Raji (cell line): ENCODE measurements around the gene HLA-DQB1.

Experiments
- POLR2A ChIP-seq: IDR thresholded peaks from 2 replicates; pipeline ENCODE4 v1.6.1; 2011; ENCODE audit warnings: low read depth, low read length, control low read depth; ENCODE audit not compliant: insufficient read depth

Gene HLA-DQB1

DNA sequence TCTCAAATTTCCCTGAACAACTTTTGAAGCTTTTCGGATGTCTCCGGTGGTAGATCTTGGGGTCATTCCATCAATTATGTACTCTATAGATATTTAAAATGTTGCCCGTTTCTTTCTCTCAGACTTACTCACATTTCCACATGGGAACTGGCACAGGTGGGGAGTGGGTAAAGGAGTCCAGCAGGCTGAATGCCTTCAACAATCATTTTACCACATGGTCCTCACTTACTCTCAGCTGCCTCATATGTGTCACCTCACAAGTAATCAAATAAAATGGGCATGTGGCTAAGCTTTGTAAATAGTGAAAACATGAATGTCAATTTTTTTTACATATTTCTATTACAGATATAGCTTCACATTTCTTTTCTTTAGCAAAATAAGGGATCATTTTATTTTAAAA is 28.6 kb downstream of the HLA-DQB1 start:
- TF ChIP-seq POLR2A = no peak

DNA sequence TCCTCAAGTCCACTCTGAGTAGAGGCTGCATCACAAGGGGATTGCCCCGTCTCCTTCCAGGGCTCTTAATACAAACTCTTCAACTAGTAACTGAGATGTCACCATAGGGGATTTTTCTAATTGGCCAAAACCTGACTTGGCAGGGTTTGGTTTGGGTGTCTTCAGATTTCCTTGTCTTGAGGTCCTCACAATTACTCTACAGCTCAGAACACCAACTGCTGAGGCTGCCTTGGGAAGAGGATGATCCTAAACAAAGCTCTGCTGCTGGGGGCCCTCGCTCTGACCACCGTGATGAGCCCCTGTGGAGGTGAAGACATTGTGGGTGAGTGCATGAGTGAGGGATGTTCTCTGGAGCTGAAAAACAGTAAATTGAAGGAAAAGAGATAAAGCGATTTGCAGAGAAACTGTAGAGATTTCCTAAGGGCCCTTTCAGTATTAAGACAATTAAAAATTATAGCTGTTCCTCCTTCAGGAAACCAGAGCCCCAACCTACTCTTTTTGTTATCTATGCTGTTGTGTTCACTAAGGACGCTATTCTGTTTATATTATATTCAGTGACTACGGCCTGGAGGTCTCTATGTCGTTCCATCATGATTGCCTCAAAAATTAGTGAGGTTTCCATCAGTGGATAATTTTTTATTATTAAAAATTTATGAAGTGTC is 29.1 kb downstream of the HLA-DQB1 start, which contains the start of gene HLA-DQA1:
Gene HLA-DQA1, plus strand, starts transcription at position 188 of the 662 bp plus-strand sequence. Its CDS starts 53 bp downstream, at position 241.
- TF ChIP-seq POLR2A = peak; percentile 84

DNA sequence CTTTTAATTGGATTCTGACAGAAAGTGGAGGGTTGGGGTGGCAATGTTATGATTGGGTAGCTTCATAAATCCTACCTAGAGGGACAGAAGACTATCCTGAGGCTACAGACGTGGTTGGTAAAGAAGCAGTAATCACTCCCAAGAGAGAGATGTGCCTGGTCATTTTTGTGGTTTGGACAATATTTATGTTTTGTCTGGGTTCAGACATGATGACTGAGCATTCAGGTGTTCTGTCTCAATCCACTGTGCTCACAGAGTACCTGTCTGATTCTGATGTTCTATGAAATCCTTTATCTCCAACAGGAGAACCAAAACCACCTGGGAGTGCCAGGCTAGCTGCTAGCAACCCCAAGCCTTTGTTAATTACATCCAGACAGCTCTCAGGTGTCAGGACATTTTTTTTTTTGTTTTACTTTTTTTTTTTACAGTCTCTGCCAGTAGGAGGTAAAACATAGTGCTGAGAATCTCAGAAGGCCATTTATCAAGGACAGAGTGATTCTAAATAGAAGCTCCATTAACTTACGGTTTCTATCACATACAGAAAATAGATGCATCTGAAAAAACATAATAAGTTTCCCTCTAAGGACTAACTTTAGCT is 30.8 kb downstream of the HLA-DQB1 start:
- TF ChIP-seq POLR2A = no peak

DNA sequence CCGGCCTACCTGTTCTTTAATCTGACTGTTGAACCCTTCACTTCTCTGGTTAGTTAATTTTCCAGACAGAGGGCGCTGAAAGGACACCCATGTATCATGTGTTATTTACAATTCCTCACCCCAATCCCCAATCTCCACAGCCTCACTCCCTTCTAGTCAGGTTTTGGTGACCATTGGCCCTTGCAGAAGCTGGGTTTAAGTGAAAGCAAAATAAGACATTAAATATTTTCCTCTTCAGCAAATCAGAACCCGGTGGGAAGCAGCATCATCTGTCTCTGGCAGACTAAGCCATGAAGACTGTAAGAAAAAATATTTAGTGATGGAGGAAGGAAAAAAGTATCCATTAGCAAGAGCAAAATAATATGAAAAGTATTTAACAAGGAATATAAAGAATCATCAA is 38.6 kb downstream of the HLA-DQB1 start:
- no peak for TF ChIP-seq POLR2A

DNA sequence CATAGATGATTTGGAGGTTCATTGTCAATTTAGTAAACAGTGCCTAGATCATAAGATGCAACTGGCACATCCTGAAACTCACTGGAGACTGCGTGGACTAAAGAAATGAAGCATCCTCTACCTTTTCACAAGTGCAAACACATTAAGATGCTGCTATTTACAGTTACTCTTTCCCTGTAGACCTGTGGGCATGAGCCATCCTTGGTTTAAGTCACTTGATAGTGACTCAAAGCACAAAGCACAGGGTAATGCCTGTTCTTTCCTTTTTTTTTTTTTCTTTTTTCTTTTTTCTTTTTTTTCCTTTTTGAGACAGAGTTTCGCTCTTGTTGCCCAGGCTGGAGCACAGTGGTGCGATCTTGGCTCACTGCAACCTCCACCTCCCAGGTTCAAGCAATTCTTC is 39.2 kb downstream of the HLA-DQB1 start:
- TF ChIP-seq POLR2A = no peak

DNA sequence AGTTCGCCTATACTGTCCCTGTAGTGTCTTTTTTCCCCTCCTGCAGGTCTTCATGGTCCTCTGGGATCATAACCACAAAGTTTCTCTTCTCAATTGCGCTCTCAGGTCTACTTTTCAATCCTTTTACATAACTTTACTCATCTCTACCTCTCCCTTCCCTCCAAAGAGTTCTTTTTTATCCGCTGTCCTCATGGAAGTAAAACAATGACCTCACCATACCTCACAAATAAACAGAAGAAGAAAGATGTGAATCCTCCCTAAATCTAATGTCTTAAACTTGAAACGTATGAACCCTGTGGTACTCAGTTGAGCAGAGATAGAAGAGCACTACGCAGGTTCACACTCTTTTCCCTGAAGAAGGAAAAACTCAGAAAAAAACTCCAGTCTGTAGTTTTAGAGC is 41.3 kb downstream of the HLA-DQB1 start:
- TF ChIP-seq POLR2A = no peak

DNA sequence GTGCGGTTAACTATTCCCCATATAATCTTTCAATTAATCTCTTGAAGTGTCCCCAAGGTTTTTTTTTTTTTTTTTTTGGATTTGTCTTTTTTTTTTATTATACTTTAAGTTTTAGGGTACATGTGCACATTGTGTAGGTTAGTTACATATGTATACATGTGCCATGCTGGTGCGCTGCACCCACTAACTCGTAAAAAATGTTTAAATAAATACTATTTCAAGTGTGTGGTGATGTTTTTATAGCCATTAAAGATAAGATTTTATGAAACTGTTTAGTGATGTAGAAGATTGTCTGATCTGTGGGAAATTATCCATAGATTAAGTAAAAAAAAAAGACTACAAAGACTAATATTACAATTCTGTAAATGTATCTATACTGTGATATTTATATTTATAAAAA is 41.9 kb downstream of the HLA-DQB1 start:
- no peak for TF ChIP-seq POLR2A

DNA sequence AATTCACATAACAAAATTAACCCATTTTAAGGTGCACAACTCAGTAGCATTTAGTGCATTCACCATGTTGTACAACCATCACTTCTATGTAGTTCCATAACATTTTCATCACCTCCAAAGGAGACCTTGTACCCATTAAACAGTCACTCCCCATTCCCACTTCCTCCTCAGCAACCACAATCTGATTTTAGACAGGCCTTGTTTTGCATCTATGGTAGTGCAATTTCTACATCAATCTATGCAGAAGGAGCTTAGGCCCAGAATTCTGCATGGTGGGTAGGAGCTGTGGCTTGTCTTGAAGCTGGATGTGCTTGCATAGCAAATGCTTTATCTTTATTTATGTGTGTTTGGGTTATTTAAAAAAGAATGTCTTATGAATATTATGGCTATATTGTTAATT is 42.8 kb downstream of the HLA-DQB1 start:
- no peak for TF ChIP-seq POLR2A

DNA sequence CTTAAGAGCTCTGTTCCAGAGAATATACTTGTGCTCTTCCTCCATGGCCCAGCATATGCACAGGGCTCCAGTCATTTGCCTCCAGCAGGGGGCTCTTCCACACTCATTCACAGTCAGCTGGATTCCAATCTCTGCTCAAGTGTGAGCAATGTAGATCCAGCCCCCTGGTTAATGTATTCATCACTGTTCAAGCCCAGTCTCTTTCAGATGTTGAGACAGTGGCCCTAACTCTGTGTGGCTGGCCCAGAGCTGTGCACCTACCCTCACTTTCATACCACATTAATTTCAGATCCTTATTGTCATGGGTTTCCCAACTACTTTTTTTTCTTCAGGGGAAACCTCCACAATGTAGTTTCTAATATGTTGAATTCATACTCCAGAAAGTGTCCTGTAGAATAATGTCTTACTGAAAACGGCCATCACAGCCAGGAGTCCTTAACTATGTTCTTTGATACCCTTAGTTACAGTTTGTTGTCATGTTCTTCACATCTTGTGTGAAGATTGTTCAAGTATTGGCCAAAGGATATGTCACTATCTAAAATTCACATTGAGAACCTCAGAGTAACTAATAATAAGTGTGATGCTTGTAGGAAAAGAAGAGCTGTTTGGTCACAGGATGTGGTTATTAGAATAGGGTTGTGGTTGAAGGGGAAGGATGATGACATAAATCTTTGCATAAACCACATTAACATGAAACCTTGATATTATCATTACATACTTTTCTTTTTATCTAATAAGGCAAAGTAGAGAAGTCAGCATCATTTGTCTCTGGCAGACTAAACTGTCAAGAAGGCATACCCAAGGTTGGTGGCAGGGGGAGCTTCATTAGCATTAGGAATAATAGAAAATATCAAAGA is 43.7 kb downstream of the HLA-DQB1 start:
- TF ChIP-seq POLR2A = no peak

DNA sequence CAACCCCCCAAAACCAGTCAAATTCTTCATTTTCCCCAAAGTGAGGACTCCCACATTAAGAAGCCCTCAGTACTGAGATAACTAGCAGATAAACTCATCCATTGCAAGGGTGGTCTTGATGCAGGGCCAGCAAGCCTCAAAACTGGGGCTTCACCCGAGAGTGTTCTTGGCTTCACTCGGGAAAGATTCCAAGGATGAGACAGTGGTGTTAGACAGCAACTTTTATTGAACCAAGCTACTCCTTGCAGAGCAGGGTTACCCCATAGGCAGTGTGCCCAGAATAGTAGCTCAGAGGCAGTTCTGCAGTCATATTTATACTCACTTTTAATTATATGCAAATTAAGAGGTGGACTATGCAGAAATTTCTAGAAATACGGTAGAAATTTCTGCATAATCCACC is 45.1 kb downstream of the HLA-DQB1 start:
- TF ChIP-seq POLR2A = no peak

DNA sequence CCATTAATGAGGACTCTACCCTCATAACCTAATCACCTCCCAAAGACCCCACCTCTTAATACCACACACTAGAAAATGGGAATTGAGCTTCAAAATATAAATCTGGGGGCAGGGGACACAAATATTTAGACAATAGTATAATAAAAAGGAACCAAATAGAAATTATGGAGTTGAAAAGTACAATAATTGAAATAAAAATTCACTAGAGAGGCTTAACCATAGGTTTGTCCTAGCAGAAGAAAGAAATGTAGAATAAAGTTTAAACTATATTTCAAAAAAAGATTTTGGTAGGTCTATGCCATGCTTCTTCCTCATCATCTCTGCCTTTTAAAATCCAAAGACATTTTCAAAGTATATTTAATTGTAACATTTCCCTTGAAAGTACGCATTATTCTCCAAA is 48.7 kb downstream of the HLA-DQB1 start:
- TF ChIP-seq POLR2A = no peak

DNA sequence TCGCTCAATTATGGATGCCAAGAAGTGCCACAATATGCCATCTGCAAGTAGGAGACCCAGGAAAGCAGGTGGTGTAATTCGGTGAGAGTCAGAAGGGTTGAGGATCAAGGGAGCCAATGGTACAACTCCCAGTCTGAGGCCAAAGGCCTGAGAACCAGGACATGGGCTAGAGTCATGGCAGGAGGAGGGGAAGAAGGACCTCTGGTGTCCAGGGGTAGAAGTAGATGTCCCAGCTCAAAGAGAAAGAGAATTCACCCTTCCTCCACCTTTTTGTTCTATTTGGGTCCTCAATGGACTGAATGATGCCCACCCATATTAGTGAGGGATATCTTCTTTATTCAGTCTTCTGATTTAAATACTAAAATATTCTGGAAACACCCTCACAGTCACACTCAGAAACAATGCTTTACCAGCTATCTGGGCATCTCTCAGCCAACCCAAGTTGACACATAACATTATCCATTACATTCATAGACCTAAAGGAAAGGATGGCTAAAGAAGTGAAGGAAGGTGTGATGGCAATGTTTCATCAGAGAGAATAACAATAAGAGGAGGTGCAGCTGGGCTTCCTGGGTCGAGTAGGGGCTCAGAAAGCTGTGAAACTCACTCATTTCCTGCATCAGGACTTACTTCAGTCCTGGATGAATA is 50.4 kb downstream of the HLA-DQB1 start:
- no peak for TF ChIP-seq POLR2A

DNA sequence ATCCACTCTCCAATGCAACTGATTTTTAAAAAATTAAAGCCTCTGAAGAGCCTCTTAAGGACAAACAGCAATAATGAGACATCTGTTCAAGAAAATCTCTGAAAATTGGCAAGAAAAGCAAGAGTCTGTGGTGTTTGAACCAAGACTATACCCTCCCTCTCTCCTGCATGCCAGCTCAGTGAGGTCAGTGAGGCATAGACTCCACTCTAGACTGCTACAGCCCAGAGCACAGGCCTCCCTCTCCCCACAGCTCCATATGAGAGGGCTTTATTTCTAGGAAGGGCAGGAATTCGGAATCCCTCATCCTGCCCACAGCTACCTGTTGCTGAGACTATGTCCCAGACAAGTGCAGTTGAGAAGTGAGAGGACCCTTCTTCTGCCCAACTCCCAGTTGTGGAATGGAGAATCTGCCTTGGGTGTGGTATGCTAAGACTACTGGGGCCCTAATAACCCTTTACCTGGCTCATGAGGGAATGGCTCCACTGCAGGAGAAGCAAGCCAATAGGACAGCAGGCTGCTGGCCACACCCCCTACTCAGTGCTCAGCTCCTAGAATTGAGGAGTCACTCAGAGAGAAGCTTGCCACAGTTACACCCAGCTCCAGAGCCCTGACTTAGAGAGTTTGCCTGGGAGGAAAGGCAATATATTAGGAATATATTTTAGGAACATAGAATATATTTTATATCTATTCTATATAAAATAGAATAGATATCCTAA is 51.9 kb downstream of the HLA-DQB1 start:
- TF ChIP-seq POLR2A = no peak

DNA sequence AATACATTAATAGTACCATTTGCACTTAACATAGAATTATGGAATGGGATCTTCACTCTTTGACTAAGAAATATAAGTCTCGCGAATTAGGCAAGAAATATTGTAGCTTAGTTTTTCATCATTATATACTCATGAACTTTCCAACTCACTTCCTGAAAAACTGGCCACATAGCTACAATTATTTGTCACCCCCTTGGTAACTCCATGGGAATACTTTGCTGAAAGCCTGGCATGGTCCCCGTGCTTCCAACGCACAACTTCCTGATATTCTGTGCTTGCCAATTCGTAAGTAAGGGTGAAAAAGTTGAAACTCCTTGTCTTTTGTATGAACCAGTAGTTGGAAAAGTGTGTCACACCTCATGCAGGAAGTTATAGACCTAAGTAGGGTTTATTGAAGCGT is 53.0 kb downstream of the HLA-DQB1 start:
- TF ChIP-seq POLR2A = no peak
